ENCODE data around the gene MASP2. TPM values are rescaled to one million over a fixed set of nuclear protein-coding genes. Genes with fewer than 3 reads are reported as not detected.
"Not testable (repeated sequence)": the region's sequence is repeated elsewhere in the genome, so short reads cannot be mapped to it uniquely, and the experiment has no call there.

Gene MASP2
- not detected for total RNA-seq
- long read RNA-seq, result 0 reads

GRCh38 chr1:11046625-11047365, at the start of gene MASP2:
MASP2 (minus strand) TSS chr1:11047239; CDS start chr1:11047207, 32 bp downstream.
- DNase-seq, result peak; percentile 57
- intact Hi-C loops (cut with DNase I), result no loop called here
- H3K4me1 ChIP-seq, result no peaks in the 10 kb centered on the region
- no peaks in the 10 kb centered on the region for H3K9me3 ChIP-seq
- TF ChIP-seq CTCF (IDR thresholded peaks at IDR 0.05), result no peak
- H3K4me3 ChIP-seq, result no peak within 1 kb of the TSS
- no peak within 1 kb of the TSS for H3K27ac ChIP-seq
- no peaks in the 10 kb centered on the region for H3K36me3 ChIP-seq
- H3K27me3 ChIP-seq, result no peaks in the 10 kb centered on the region
- peak; percentile 24 for ATAC-seq

GRCh38 chr1:11083784-11084183, 36.7 kb upstream of the MASP2 start:
- H3K4me1 ChIP-seq; ATAC-seq; H3K27ac ChIP-seq; H3K9me3 ChIP-seq; intact Hi-C loops (cut with DNase I); H3K27me3 ChIP-seq; H3K4me3 ChIP-seq; DNase-seq: not testable (repeated sequence)
- peaks cover 69% of the 10 kb centered on the region for H3K36me3 ChIP-seq

- Histone ChIP-seq H3K4me1 (no peaks in the 10 kb centered on the region), H3K27me3 (no peaks in the 10 kb centered on the region), H3K27ac (no peak overlapping the region), H3K36me3 (peaks cover 66% of the 10 kb centered on the region), H3K9me3 (no peaks in the 10 kb centered on the region), H3K4me3 (no peak overlapping the region)
- no peak for DNase-seq
- intact Hi-C loops (cut with DNase I), result no loop called here
- ATAC-seq, result no peak
- TF ChIP-seq CTCF (IDR thresholded peaks at IDR 0.05), result no peak
Measured at GRCh38 chr1:11080931-11081330, 33.9 kb upstream of the MASP2 start.

GRCh38 chr1:11078631-11079030, 31.6 kb upstream of the MASP2 start:
- Histone ChIP-seq H3K27me3 (no peaks in the 10 kb centered on the region), H3K9me3 (no peaks in the 10 kb centered on the region), H3K27ac (no peak overlapping the region), H3K36me3 (peaks cover 89% of the 10 kb centered on the region), H3K4me1 (no peaks in the 10 kb centered on the region), H3K4me3 (no peak overlapping the region)
- intact Hi-C loops (cut with DNase I), result no loop called here
- ATAC-seq (no peak), DNase-seq (no peak)
- TF ChIP-seq CTCF (IDR thresholded peaks at IDR 0.05), result no peak

GRCh38 chr1:11073398-11073797, 26.4 kb upstream of the MASP2 start:
- intact Hi-C loops (cut with DNase I); DNase-seq: not testable (repeated sequence)

GRCh38 chr1:11072216-11072917, 25.3 kb upstream of the MASP2 start:
- Histone ChIP-seq H3K4me1 (no peaks in the 10 kb centered on the region), H3K9me3 (no peaks in the 10 kb centered on the region), H3K4me3 (no peak overlapping the region), H3K27ac (no peak overlapping the region), H3K36me3 (peaks cover 97% of the 10 kb centered on the region), H3K27me3 (no peaks in the 10 kb centered on the region)
- ATAC-seq (no peak), DNase-seq (peak; percentile 12)
- intact Hi-C loops (cut with DNase I), result no loop called here
- no peak for TF ChIP-seq CTCF (IDR thresholded peaks at IDR 0.05)

More at GRCh38 chr1:11073398-11073797, 26.4 kb upstream of the MASP2 start:
- not testable (repeated sequence) for H3K9me3 ChIP-seq, H3K27me3 ChIP-seq, H3K27ac ChIP-seq, ATAC-seq, H3K4me3 ChIP-seq, H3K4me1 ChIP-seq
- H3K36me3 ChIP-seq, result peaks cover 93% of the 10 kb centered on the region
